GM18867 (cell line): ENCODE measurements around the gene STAG1.
A peak's percentile ranks its signal among the peaks of the same experiment; 100 is the strongest.
"Not testable (repeated sequence)": the region's sequence is repeated elsewhere in the genome, so short reads cannot be mapped to it uniquely, and the experiment has no call there.

Source experiments
- ATAC-seq: cut with Tn5 transposase; IDR thresholded peaks from one replicate; pipeline ENCODE4 v1.9.1; 2021; ENCODE audit warnings: mild to moderate bottlenecking, moderate library complexity; ENCODE audit not compliant: unreplicated experiment

Gene STAG1

DNA sequence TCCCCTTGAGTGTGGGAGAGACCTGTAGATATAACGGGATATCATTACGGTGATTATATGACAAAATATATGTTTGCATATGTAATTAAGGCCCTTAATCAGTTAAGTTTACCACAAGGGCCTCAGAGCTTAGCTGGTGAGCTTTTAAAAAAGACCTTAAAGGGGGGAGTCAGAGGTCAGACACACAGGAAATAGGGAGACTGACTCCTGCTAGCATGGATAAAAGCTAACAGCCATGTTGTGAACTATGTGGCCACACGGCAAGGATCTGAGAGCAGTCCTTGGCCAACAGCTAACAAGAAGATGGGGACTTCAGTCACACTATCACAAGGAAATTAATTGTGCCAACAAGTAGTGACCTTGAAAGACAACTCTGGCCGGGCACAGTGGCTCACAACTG, 3.1 kb downstream of the STAG1 start:
- ATAC-seq = no peak

DNA sequence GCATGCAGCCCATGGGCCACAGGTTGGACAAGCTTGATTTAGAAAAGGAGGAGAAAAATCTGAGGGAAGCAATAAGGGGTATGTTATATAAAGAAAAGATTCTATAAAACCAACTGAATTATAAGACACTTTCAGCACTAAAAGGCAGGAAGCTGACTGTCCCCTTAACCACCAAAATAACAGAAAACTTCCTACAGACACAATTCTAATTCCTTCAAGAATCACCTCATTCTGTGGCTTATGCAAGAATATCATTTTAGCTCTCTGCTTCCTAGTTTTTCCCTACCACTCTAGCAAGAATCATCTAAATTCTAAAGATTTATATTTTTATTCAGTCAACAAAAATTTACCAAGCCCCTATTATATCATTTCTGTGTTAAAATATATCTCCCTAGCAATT, 6.3 kb downstream of the STAG1 start:
- no peak for ATAC-seq

DNA sequence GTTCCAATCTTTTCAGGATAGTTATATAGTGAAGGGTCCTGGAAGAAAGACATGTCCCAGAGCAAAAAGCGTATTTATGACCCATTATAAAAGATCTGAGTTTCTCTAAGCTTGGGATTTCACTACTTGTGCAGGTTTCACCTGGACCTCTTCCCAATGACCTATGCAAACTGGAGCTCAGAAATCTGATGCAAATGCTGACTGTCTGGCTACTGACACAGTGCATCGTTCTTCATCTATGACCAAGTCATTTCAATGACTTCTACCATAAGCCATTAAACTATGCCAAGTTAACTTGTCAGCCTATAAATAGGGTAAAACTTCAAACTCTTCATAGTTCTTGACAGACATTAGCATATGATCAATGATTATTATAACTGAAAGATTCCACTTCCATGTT, 11.1 kb downstream of the STAG1 start:
- ATAC-seq = no peak

DNA sequence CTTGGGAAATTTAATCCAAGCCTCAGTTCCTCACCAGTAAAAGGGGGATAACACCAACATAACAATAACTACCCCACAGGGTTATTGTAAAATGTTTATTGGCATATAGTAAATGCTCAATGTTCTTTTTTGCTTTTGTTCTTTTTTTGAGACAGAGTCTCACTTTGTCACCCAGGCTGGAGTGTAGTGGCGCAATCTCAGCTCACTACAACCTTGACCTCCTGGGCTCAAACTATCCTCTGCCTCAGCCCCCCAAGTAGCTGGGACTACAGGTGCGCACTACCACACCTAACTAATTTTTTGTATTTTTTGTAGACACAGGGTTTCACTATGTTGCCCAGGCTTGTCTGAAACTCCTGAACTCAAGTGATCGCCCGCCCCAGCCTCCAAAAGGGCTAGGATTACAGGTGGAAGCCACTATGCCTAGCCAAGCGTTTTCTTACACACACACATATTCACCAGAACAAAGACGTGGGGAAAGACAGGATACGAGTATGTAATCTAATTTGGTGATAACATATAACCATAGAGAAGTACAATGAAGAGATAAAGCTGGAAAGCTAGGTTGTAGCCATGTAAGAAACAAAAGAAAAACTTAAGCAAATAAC, 11.7 kb downstream of the STAG1 start:
- no peak for ATAC-seq

DNA sequence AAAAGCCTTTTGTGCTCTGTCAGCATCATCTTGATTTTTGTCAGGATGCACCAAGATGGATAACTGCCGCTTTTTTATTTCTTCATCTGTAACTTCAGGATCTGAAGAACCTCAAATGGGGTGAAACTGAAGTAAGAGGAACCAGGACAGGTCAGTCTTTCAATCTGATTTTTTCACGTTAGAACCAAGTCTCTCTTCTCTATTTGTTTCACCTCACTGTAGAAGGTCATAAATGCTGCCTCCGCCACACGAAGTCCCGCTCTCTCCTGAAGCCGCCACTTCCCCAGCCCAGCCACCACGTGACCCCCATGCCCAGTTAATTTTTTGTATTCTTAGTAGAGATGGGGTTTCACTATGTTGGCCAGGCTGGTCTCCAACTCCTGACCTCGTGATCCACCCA, 15.2 kb downstream of the STAG1 start:
- ATAC-seq = not testable (repeated sequence)

DNA sequence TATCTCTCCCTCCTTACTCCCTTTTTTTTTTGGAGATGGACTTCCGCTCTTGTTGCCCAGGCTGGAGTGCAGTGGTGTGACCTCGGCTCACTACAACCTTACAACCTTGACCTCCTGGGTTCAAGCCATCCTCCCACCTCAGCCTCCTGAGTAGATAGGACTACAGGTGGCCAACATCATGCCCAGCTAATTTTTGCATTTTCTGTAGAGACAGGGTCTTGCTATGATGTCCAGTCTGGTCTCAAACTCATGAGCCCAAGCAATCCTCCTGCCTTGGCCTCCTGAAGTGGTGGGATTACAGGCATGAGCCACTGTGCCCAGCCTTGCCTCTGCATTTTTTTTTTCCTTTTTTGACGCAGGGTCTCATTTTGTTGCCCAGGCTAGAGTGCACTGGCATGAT, 17.1 kb downstream of the STAG1 start:
- ATAC-seq = no peak

DNA sequence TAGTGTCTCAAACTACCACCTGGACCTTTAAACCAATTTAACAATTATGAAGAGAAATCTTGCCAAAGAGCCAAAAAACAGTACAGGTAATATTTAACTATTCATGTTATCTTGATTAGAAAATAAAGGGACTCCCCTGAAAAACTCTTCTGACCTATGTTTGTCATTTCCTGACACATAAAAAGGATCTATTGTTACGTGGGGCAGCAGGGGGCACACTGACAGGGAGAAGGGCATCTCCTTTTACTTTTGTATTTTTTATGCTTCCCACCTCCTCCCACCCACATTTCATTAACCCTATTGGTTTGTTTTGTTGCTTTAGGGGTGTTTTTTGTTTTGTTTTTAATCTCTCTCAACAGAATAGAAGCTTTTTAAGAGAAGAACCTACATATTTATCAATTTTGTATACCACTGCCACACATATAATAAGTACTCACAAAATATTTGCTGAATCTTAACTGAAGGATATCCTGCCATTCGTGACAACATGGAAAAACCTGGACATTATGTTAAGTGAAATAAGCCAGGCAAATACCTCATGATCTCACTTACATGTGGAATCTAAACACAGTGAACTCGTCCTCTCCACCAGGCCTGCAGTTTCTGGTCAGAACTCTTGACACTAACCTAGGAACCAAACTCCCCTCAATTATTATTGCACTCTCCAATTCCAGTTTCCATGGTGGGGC, 17.7 kb downstream of the STAG1 start:
- ATAC-seq = no peak

DNA sequence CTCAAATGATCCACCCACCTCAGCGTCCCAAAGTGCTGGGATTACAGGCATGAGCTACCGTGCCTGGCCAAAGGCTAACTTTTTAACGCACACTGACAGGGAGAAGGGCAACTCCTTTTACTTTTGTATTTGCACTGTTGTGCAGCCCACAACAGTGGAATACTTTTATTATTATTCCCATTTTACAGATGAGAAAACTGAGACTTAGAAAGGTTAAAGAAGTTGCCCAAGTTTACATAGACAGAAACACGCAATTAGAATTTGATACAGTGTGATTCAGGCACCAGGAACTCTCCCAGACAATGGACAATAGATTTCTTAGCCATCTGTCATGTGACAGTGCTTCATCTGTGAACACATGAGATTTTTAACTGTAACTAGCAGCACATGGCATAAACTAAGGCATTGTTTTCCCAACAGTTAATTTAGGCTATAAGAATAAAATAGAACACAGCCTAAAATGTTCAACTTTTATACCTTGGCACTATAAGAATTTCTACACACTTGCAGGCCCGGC, 18.8 kb downstream of the STAG1 start:
- no peak for ATAC-seq

DNA sequence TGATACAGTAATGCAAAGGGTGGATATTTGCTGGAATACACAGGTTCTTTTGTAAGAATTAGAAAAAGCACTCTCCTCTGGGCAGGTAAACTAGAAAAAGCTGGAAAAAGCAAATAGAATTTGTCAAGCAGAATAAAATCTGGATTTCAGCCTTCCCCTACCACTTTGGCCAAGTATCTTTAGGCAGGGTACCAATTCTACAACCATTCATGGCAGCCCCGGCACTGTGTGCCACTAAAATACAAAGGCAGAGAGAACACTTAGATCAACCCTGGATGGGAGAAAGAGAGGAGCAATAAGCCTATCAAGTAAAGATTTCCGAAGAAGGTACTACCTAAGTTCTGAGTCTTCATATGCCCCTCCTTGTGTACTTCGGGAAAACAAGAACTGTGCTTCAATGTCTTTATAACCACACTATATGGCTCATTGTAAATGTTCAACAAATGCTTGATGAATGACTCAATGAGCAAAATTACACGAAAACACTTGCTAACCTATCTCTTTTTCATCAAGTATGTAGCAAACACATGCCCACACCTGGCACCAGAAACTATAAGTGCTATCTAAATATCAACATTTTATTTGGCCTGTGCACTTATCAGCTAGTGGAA, 20.8 kb downstream of the STAG1 start:
- no peak for ATAC-seq

DNA sequence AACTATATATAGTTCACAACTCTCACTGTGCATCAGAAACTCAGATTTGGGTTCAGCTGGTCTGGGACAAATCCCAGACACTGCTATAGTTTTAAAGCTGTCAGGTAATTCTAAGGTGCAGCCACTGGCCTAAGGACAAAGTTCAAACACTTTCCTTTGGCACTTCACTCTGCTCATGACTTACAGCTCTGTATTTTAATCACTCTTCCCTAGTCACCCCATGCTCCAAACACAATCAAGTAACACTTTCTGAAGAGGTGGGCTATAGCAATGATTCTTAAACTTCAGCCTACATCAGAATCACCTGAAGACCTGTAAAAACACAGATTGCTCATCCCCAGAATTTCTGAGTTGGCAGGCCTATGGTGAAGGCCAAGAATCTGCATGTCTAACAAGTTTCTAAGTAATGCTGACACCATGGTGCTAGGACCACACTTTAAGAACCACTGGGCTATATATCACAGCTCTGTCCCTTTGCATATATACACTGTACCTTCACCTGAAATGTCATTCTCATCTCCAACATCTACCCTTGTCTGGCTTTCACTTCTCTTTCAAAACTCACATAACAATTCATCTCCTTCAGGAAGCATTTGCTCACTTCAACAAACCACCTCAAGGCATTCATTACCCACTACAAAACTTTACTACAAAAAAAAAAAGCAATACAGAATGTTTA, 21.4 kb downstream of the STAG1 start:
- ATAC-seq = peak; percentile 72

DNA sequence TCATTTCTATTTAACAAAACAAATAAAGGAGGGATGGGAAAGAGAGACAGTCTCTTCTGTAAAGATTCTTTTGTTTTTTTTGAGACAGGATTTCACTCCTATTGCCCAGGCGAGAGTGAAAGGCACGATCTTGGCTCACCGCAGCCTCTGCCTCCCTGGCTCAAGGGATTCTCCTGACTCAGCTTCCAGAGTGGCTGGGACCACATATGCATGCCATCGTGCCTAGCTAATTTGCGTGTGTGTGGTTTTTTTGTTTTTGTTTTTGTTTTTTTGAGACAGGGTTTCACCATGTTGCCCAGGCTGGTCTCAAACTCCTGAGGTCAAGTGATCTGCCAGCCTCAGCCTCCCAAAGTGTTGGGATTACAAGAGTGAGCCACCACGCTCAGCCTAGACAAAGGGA, 23.3 kb downstream of the STAG1 start:
- ATAC-seq = no peak

DNA sequence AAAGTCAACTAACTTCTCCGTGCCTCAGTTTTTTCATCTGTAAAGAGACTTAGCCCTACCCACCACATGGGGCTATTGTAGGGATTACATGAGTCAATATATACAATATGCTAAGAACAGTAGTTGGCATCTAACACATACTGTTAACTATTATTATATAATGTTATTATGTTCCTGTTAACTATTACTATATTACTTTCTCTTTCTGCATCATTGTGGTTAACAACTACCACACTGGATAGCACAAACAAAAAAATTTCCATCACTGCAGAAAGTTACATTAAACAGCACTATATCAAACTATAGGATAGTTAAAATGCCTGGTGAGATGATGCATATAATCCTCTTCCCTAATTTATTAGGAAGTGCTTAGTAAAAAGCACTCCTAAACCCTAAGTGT, 23.7 kb downstream of the STAG1 start:
- peak; percentile 57 for ATAC-seq

DNA sequence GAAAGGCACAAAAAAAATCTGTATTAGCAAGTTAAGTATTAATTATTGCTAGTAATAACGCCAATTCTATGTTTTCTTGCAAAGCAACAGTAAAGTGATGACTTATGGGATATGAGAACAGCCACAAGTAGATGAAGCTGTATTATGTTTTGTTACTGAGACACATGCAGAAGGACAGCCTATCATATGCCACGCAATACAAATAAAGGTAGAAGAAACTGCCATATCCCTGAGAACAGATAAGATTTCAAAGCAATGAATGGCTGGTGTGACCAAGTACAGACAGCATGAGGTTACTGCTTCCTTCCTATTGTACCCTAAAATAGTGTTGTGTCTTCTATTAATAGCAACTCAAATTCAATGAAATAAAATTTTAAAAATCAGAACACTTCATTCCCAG, 26.7 kb downstream of the STAG1 start:
- no peak for ATAC-seq

DNA sequence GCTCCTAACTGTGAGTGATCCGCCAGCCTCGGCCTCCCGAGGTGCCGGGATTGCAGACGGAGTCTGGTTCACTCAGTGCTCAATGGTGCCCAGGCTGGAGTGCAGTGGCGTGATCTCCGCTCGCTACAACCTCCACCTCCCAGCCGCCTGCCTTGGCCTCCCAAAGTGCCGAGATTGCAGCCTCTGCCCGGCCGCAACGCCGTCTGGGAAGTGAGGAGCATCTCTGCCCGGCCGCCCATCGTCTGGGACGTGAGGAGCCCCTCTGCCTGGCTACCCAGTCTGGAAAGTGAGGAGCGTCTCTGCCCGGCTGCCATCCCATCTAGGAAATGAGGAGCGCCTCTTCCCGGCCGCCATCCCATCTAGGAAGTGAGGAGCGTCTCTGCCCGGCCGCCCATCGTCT, 29.3 kb downstream of the STAG1 start:
- ATAC-seq = not testable (repeated sequence)

DNA sequence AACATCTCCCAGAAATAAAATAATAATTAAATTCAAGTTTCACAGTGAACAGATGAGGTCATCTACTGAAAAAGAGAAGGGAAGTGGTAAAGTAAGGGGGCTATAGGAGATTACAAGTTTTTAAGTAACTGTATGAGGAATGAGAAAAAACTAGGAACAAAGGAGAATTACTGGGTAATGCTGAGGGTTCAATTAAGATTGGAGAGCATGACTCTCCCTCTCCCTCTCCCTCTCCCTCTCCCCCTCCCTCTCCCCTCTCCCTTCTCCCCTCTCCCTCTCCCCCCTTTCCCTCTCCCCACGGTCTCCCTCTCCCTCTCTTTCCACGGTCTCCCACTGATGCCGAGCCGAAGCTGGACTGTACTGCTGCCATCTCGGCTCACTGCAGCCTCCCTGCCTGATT, 29.8 kb downstream of the STAG1 start:
- ATAC-seq = not testable (repeated sequence)

DNA sequence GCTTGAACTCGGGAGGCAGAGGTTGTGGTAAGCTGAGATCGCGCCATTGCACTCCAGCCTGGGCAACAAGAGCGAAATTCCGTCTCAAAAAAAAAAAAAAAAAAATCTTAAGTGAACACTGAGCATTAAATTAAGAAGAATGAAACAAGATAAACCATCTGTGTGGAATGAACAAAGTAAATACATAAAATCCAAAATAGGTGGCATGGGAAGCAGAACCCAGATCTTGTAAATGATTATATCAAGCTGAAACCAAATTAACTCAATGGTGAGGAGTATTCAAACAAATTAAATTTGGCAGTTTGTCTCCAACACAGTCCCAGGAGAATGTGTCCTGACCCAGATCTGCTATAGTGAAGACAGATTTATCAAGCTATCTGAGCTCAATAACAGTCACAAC, 32.1 kb downstream of the STAG1 start:
- no peak for ATAC-seq

DNA sequence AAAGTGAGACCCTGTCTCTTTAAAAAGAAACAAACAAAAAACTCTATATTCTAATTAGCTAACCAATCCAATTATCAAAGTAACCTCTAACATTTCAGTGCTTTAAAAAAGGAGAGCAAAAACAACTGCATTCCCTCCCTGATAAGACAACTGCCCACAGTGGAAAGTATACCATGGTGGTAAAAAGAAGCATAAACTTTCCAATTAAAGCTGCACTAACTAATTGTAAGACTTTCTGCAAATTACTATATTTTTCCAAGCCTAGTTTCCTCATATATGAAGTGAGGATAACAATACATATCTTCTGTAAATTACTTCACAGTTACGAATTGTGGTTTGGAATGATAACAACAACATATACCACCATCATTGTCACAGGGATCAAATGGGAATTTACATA, 35.5 kb downstream of the STAG1 start:
- no peak for ATAC-seq

DNA sequence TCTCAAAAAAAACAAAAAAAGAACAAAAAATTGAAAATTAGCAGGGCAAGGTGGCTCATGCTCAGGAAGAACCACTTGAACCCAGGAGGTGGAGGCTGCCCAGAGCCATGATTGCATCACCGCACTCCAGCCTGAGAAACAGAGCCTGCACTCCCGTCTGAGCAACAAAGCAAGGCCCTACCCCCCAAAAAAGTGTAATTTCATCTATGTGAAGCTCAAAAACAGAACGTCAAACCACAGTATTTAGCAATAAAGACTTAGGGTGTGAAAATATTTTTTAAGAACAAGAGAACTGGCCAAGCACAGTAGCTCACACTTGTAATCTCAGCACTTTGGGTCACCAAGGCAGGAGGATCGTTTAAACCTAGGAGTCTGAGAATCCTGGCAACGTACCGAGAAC, 38.2 kb downstream of the STAG1 start:
- no peak for ATAC-seq

DNA sequence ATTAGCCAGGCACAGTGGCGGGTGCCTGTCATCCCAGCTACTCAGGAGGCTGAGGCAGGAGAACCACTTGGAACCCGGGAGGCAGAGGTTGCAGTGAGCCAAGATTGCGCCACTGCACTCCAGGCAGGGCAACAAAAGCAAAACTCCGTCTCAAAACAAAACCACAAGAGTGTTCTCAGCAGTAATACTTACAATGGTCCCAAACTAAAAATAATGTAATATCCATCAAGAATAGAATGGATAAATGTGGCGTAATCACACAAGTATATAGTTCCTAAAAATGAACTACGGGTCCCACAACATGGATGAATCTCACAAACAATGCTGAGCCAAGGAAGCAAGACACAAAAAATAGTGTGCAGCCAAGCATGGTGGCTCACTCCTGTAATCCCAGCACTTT, 39.2 kb downstream of the STAG1 start:
- no peak for ATAC-seq

DNA sequence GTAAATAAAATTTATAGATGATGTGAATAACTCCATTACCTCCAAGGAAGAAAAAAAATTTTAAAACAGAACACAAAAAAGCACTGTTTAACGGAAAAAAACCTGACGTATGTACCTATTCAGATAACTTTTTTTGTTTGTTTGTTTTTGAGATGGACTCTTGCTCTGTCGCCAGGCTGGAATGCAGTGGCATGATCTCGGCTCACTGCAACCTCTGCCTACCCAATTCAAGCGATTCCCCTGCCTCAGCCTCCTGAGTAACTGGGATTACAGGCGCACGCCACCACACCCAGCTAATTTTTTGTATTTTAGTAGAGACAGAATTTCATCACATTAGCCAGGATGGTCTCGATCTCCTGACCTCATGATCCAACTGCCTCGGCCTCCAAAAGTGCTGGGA, 40.3 kb downstream of the STAG1 start:
- not testable (repeated sequence) for ATAC-seq

DNA sequence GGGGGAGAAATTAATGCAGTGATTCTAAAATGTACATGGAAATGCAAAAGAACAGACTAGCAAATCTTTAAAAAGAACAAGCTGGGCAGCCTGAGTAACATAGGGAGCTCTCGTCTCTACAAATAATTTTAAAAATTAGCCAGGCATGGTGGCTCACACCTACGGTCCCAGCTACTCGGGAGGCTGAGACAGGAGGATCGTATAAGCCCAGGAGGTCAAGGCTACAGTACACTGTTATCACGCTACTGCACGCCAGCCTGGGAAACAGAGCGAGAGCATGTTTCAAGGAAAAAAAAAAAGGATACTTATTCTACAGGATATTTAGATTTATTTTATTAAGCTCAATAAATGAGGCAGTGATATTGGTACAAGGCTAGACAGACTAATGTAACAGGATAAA, 40.9 kb downstream of the STAG1 start:
- ATAC-seq = no peak

DNA sequence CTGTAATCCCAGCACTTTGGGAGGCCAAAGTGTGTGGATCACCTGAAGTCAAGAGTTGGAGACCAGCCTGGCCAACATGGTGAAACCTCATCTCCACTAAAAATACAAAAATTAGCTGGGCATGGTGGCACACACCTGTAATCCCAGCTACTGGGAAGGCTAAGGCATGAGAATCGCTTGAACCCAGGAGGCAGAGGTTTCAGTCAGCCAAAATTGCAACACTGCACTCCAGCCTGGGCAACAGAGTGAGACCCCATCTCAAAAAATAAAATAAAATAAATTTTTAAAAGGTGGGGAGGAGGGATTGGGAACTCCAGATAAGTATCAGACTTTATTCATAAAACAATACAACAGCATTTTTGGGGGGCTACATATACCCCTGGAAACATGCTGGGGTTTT, 42.4 kb downstream of the STAG1 start:
- ATAC-seq = not testable (repeated sequence)
